Measurements from ENCODE around the gene CDK8.

CDK8 gene

GRCh38 chr13:26253262-26253786, 605 bp upstream of the CDK8 start:
- DNase-seq (ENCODE audit: low spot score) = no peak
- TF ChIP-seq CTCF (IDR thresholded peaks at IDR 0.05; ENCODE audit: extremely low read depth, missing control alignments) = no peak

GRCh38 chr13:26254583-26255111, 718 bp downstream of the CDK8 start:
- peak; percentile 58 for DNase-seq (ENCODE audit: low spot score)

GRCh38 chr13:26255115-26255514, 1.2 kb downstream of the CDK8 start:
- no peak for DNase-seq (ENCODE audit: low spot score)
- no peak for TF ChIP-seq CTCF (IDR thresholded peaks at IDR 0.05; ENCODE audit: extremely low read depth, missing control alignments)

More at GRCh38 chr13:26254583-26255111, 718 bp downstream of the CDK8 start:
- TF ChIP-seq CTCF (IDR thresholded peaks at IDR 0.05; ENCODE audit: extremely low read depth, missing control alignments) = no peak

- TF ChIP-seq CTCF (IDR thresholded peaks at IDR 0.05; ENCODE audit: extremely low read depth, missing control alignments) = no peak
- DNase-seq (ENCODE audit: low spot score) = no peak
These were observed 1.9 kb downstream of the CDK8 start for GRCh38 chr13:26255691-26256277.

GRCh38 chr13:26257049-26257448, 3.1 kb downstream of the CDK8 start:
- DNase-seq (ENCODE audit: low spot score) = peak; percentile 22
- TF ChIP-seq CTCF (IDR thresholded peaks at IDR 0.05; ENCODE audit: extremely low read depth, missing control alignments) = no peak

GRCh38 chr13:26259634-26260033, 5.7 kb downstream of the CDK8 start:
- no peak for DNase-seq (ENCODE audit: low spot score)
- TF ChIP-seq CTCF (IDR thresholded peaks at IDR 0.05; ENCODE audit: extremely low read depth, missing control alignments) = no peak

GRCh38 chr13:26262156-26262555, 8.2 kb downstream of the CDK8 start:
- DNase-seq (ENCODE audit: low spot score) = no peak
- no peak for TF ChIP-seq CTCF (IDR thresholded peaks at IDR 0.05; ENCODE audit: extremely low read depth, missing control alignments)
